Activated B cell treated with CpG ODN at 0.5 μM for 24 hours (primary cell): ENCODE data around the gene IL17B. TPM values are rescaled to one million over a fixed set of nuclear protein-coding genes. Genes with fewer than 3 reads are reported as not detected.

Source experiments
- ATAC-seq: fragments of 200-7000 bp; cut with Tn5 transposase; one replicate; pipeline ENCODE4 v1.10.0; 2021; ENCODE audit warnings: low read depth, mild to moderate bottlenecking, moderate library complexity
- CTCF ChIA-PET: fragments of 350-600 bp; sonication (Branson Sonifier 250); formaldehyde crosslinking; loops from one replicate; lab custom pipeline; 2021; ENCODE audit warnings: antibody characterized with exemption; lab: Charles Lee
- POLR2A ChIA-PET: fragments of 350-600 bp; sonication (Branson Sonifier 250); formaldehyde crosslinking; loops from one replicate; lab custom pipeline; 2021; ENCODE audit warnings: antibody characterized with exemption; lab: Charles Lee
- DNase-seq: peaks from one replicate; pipeline ENCODE4 v3.0.0; 2022
- H3K27ac Mint-ChIP-seq: one replicate; pipeline ENCODE4 v1.8.0; 2020; ENCODE audit warnings: mixed read lengths
- H3K27me3 Mint-ChIP-seq: one replicate; pipeline ENCODE4 v1.8.0; 2021; ENCODE audit warnings: mixed read lengths
- H3K36me3 Mint-ChIP-seq: one replicate; pipeline ENCODE4 v1.8.0; 2021; ENCODE audit warnings: low read depth, mixed read lengths
- H3K4me1 Mint-ChIP-seq: one replicate; pipeline ENCODE4 v1.8.0; 2021; ENCODE audit warnings: mixed read lengths
- H3K4me3 Mint-ChIP-seq: one replicate; pipeline ENCODE4 v1.8.0; 2020; ENCODE audit warnings: mild to moderate bottlenecking, mixed read lengths
- H3K9me3 Mint-ChIP-seq: one replicate; pipeline ENCODE4 v1.8.0; 2020; ENCODE audit warnings: mixed read lengths
- intact Hi-C: fragments of 100-400 bp; cut with micrococcal nuclease; formaldehyde crosslinking; loops from one replicate; pipeline ENCODE4 v1.15.1; 2024
- total RNA-seq: library from RNA; stranded (reverse); gene quantifications from 2 replicates; pipeline ENCODE4 v1.2.3, GENCODE V29; 2022
- TF ChIP-seq, protein P1 (sequence below): fragments of 200-600 bp; IDR thresholded peaks from one replicate; pipeline ENCODE4 v1.8.0; 2022; ENCODE audit warnings: antibody characterized with exemption, mild to moderate bottlenecking

IL17B gene
- total RNA-seq, 1 donor from 2014 or later: not detected

GRCh38 chr5:149410721-149411432 is 31.8 kb upstream of the IL17B start:
- ChIA-PET CTCF (no interaction called here), POLR2A (no interaction called here)
- Mint-ChIP-seq H3K36me3 (no peaks in the 10 kb centered on the region), H3K27me3 (peaks cover 4% of the 10 kb centered on the region), H3K9me3 (no peaks in the 10 kb centered on the region), H3K4me1 (no peaks in the 10 kb centered on the region), H3K27ac (no peak overlapping the region), H3K4me3 (no peak overlapping the region)
- ATAC-seq (no peak), DNase-seq (no peak)
- intact Hi-C loops: no loop called here
- TF ChIP-seq, protein P1, sequence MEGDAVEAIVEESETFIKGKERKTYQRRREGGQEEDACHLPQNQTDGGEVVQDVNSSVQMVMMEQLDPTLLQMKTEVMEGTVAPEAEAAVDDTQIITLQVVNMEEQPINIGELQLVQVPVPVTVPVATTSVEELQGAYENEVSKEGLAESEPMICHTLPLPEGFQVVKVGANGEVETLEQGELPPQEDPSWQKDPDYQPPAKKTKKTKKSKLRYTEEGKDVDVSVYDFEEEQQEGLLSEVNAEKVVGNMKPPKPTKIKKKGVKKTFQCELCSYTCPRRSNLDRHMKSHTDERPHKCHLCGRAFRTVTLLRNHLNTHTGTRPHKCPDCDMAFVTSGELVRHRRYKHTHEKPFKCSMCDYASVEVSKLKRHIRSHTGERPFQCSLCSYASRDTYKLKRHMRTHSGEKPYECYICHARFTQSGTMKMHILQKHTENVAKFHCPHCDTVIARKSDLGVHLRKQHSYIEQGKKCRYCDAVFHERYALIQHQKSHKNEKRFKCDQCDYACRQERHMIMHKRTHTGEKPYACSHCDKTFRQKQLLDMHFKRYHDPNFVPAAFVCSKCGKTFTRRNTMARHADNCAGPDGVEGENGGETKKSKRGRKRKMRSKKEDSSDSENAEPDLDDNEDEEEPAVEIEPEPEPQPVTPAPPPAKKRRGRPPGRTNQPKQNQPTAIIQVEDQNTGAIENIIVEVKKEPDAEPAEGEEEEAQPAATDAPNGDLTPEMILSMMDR: no peak

DNA sequence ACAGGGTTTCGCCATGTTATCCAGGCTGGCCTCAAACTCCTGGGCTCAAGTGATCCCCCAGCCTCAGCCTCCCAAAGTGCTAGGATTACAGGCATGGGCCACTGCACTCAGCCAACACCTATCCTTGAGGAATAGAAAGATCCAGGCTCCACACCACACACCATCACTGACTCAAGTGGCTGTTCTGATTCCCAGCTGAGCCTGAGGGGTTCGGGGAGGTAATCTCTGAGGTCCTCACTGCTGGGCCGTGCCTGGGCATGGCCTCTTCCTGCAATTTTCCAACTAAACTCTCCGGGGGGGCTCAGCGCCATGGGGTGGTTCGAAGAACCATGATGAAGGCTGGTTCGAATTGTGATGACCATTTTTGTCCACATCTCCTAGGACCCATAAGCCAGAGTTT is 31.0 kb upstream of the IL17B start:
- intact Hi-C loops: no loop called here
- peaks cover 7% of the 10 kb centered on the region for H3K27me3 Mint-ChIP-seq
- H3K27ac Mint-ChIP-seq: no peak overlapping the region
- ATAC-seq (no peak), DNase-seq (no peak)
- no peaks in the 10 kb centered on the region for H3K4me1 Mint-ChIP-seq
- no peaks in the 10 kb centered on the region for H3K9me3 Mint-ChIP-seq
- H3K36me3 Mint-ChIP-seq: no peaks in the 10 kb centered on the region
- no peak overlapping the region for H3K4me3 Mint-ChIP-seq
- TF ChIP-seq, protein P1: no peak
- POLR2A ChIA-PET: no interaction called here
- CTCF ChIA-PET: no interaction called here

DNA sequence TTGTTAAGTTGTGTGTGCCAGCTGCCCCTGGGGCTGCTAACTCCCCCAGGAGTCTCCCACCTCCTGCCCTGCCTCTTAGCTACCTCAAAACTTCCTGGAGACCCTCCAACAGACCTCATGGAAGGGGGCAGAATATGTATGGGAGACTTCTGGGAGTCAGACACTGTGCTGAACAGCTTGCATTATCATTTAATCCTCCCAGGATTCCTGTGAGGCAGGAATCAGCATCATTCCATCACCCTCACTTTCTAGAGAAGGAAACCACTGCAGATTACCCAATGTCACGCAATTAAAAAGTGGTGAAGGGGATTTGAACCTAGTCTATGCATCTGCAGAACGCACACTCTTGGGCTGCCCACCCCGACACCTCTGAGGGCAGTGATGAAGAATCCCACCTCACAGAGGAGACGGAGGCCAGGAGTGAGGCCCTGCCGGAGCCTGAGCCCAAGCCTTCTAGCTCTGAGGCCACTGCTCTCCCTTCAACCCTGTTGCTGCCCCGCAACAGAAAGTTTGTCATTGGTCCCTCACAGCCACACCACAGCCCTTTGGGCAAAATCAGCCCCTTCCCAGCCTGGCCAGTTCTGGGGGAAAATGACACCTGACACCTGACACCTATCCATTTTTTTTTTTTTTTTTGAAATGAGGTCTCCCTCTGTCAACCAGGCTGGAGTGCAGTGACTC is 30.3 kb upstream of the IL17B start:
- Mint-ChIP-seq H3K9me3 (no peaks in the 10 kb centered on the region), H3K36me3 (no peaks in the 10 kb centered on the region), H3K4me1 (no peaks in the 10 kb centered on the region), H3K27me3 (peaks cover 7% of the 10 kb centered on the region), H3K27ac (no peak overlapping the region), H3K4me3 (no peak overlapping the region)
- ChIA-PET POLR2A (no interaction called here), CTCF (no interaction called here)
- ATAC-seq: no peak
- intact Hi-C loops: no loop called here
- TF ChIP-seq, protein P1: no peak
- no peak for DNase-seq

GRCh38 chr5:149408252-149409099 is 29.4 kb upstream of the IL17B start:
- DNase-seq (no peak), ATAC-seq (no peak)
- Mint-ChIP-seq H3K36me3 (no peaks in the 10 kb centered on the region), H3K4me1 (no peaks in the 10 kb centered on the region), H3K27me3 (peaks cover 7% of the 10 kb centered on the region), H3K27ac (no peak overlapping the region), H3K9me3 (no peaks in the 10 kb centered on the region), H3K4me3 (no peak overlapping the region)
- POLR2A ChIA-PET: no interaction called here
- CTCF ChIA-PET: interaction anchor here (1.0 kb wide), 1 partner anchor 94 kb away, joined by 3 read pairs; no protein-coding TSS in a partner anchor
- TF ChIP-seq, protein P1: no peak
- intact Hi-C loops: no loop called here
